CD8-positive, alpha-beta memory T cell (primary cell): ENCODE measurements around the gene OR10V1. TPM values are rescaled to one million over a fixed set of nuclear protein-coding genes. Genes with fewer than 3 reads are reported as not detected.

Source experiments
- CTCF ChIA-PET: fragments of 350-600 bp; sonication (Branson Sonifier 250); formaldehyde crosslinking; loops from one replicate; lab custom pipeline; 2021; ENCODE audit warnings: antibody characterized with exemption; lab: Charles Lee
- POLR2A ChIA-PET: fragments of 350-600 bp; sonication (Branson Sonifier 250); formaldehyde crosslinking; loops from one replicate; lab custom pipeline; 2021; ENCODE audit warnings: antibody characterized with exemption; lab: Charles Lee
- DNase-seq, 5 donors: peaks; one replicate each; pipeline versions ENCODE4 v3.0.0 to v3.0.0-alpha.2; 2020 to 2022; ENCODE audit warnings: mixed read lengths in 1 of 5
- H3K27ac ChIP-seq: one replicate; pipeline ENCODE4 v1.7.0; 2013; ENCODE audit warnings: low read depth, mild to moderate bottlenecking, low read length, moderate library complexity
- H3K27me3 ChIP-seq: 2 replicates; pipeline ENCODE4 v1.7.0; 2013; ENCODE audit warnings: low read length, mild to moderate bottlenecking; ENCODE audit not compliant: insufficient read depth, poor library complexity, severe bottlenecking
- H3K36me3 ChIP-seq: 2 replicates; pipeline ENCODE4 v1.7.0; 2013; ENCODE audit warnings: mild to moderate bottlenecking, low read length, moderate library complexity; ENCODE audit not compliant: insufficient read depth
- H3K4me1 ChIP-seq: 2 replicates; pipeline ENCODE4 v1.7.0; 2013; ENCODE audit warnings: mild to moderate bottlenecking, low read length, moderate library complexity; ENCODE audit not compliant: insufficient read depth
- H3K4me3 ChIP-seq: 2 replicates; pipeline ENCODE4 v1.7.0; 2013; ENCODE audit warnings: mild to moderate bottlenecking, low read length
- H3K9me3 ChIP-seq: 2 replicates; pipeline ENCODE4 v1.7.0; 2013; ENCODE audit warnings: mild to moderate bottlenecking, low read length
- H3K27ac Mint-ChIP-seq, 8 donors: one replicate each; pipeline ENCODE4 v1.8.0; 2020 to 2021; ENCODE audit warnings: mixed read lengths in 8 of 8, mild to moderate bottlenecking in 6 of 8, inconsistent platforms in 3 of 8, moderate library complexity in 3 of 8
- H3K27me3 Mint-ChIP-seq, 2 donors: one replicate each; pipeline ENCODE4 v1.8.0; 2020 to 2021; ENCODE audit warnings: mixed read lengths in 2 of 2, mild to moderate bottlenecking in 1 of 2, moderate library complexity in 1 of 2
- H3K36me3 Mint-ChIP-seq, 3 donors: one replicate each; pipeline ENCODE4 v1.8.0; 2020 to 2021; ENCODE audit warnings: mixed read lengths in 3 of 3, inconsistent platforms in 1 of 3, mild to moderate bottlenecking in 1 of 3
- H3K4me1 Mint-ChIP-seq, 3 donors: one replicate each; pipeline ENCODE4 v1.8.0; 2020 to 2021; ENCODE audit warnings: mixed read lengths in 3 of 3, inconsistent platforms in 1 of 3, mild to moderate bottlenecking in 1 of 3
- H3K4me3 Mint-ChIP-seq, 7 donors: one replicate each; pipeline ENCODE4 v1.8.0; 2020 to 2021; ENCODE audit warnings: mixed read lengths in 7 of 7, mild to moderate bottlenecking in 6 of 7, moderate library complexity in 4 of 7, inconsistent platforms in 2 of 7
- H3K9me3 Mint-ChIP-seq, 5 donors: one replicate each; pipeline ENCODE4 v1.8.0; 2020 to 2022; ENCODE audit warnings: mixed read lengths in 5 of 5, mild to moderate bottlenecking in 3 of 5, moderate library complexity in 2 of 5, inconsistent platforms in 1 of 5
- polyA plus RNA-seq: library from polyadenylated mRNA; unstranded; fragments of 300-500 nt; fragmentation: Illumina TruSeq; gene quantifications from one replicate; pipeline ENCODE4 v1.2.3, GENCODE V29; 2021
- total RNA-seq, 2 experiments: library from RNA; stranded (reverse); gene quantifications; one replicate each; pipeline ENCODE4 v1.2.3, GENCODE V29; 2021

The OR10V1 gene
- total and polyA plus RNA-seq, 3 experiments from 2014 or later = not detected

DNA sequence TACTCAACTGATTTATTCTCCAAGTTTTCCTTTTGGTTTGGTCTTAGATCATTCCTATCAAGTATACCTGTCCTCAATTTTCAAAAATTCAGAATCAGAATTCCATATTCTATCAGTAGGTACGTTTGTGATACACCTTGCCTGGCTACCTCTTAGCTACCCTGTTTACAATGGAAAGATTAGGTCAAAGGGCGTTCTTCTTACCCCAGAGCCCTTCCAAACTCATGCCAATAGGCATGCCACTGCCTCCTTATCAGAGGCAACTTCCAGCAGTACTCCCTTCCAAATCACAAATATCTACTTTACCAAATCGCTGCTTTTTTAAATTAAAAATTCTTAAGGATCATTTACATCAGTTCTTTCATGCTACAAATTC is 45.8 kb downstream of the OR10V1 start:
- H3K27me3 Mint-ChIP-seq = no peaks in the 10 kb centered on the region
- CTCF ChIA-PET = interaction anchor here (1.3 kb wide), 1 partner anchor 25 kb away, joined by 4 read pairs; no protein-coding TSS in a partner anchor
- H3K4me1 Mint-ChIP-seq = peaks cover 42 to 65% (median 55%) of the 10 kb centered on the region in 3 donors

DNA sequence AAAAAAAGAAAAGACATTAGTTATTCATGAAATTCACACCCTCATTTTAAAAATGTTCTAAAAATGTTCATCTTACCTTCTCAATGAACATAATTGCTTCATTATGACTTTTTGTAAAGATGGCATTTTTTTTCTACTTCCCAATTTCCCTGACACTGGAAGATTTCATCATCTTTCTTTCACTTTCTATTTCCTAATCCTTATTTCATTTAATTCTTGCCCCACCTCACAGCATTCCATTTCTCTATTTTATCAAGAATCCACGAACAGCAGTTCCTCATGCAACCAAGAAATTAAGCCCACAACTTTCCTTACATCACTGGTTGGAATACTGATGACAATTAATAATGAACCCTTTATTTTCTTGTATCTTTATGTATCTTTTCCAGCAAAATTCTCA is 46.7 kb downstream of the OR10V1 start:
- Histone ChIP-seq H3K4me1 (peaks cover 23% of the 10 kb centered on the region), H3K27me3 (no peaks in the 10 kb centered on the region), H3K4me3 (no peak overlapping the region), H3K9me3 (no peaks in the 10 kb centered on the region), H3K27ac (no peak overlapping the region), H3K36me3 (peaks cover 19% of the 10 kb centered on the region)
- CTCF ChIA-PET = no interaction called here
- peaks cover 5 to 62% (median 7%) of the 10 kb centered on the region in 3 donors for H3K36me3 Mint-ChIP-seq
- H3K27ac Mint-ChIP-seq = peak overlapping the region in 7 of 8 donors; percentile 14 to 100 (median 92)
- no peaks in the 10 kb centered on the region for H3K27me3 Mint-ChIP-seq
- no peaks in the 10 kb centered on the region for H3K9me3 Mint-ChIP-seq
- POLR2A ChIA-PET = interaction anchor here (0.9 kb wide), 1 partner anchor 51 kb away, joined by 3 read pairs; no protein-coding TSS in a partner anchor
- DNase-seq = no peak
- H3K4me1 Mint-ChIP-seq = peaks cover 45 to 68% (median 55%) of the 10 kb centered on the region in 3 donors
- H3K4me3 Mint-ChIP-seq = peak overlapping the region; percentile 4 to 99 (median 94)

More for the DNA sequence above, 45.8 kb downstream of the OR10V1 start:
- no peak for DNase-seq
- Histone ChIP-seq H3K4me3 (peak overlapping the region; percentile 73), H3K36me3 (peaks cover 15% of the 10 kb centered on the region), H3K9me3 (no peaks in the 10 kb centered on the region), H3K4me1 (peaks cover 23% of the 10 kb centered on the region), H3K27me3 (no peaks in the 10 kb centered on the region), H3K27ac (peak overlapping the region; percentile 97)
- Mint-ChIP-seq H3K4me3 (peak overlapping the region; percentile 86 to 99 (median 96)), H3K27ac (peak overlapping the region; percentile 87 to 100 (median 94)), H3K9me3 (no peaks in the 10 kb centered on the region), H3K36me3 (peaks cover 5 to 57% (median 7%) of the 10 kb centered on the region in 3 donors)
- POLR2A ChIA-PET = interaction anchor here (2.7 kb wide), 1 partner anchor 51 kb away, joined by 59 read pairs; the partner anchor contains the start of gene OSBP

Other genes starting within 250 kb of the OR10V1 start
- gene OR4D10, start 240.5 kb downstream of the OR10V1 start, total RNA-seq = not detected
- not detected for gene OR4D10, start 240.5 kb downstream of the OR10V1 start, polyA plus RNA-seq
- gene OR4D11, start 210.3 kb downstream of the OR10V1 start, total RNA-seq = not detected
- gene OR4D11, start 210.3 kb downstream of the OR10V1 start, polyA plus RNA-seq = not detected
- gene OR4D9, start 202.3 kb downstream of the OR10V1 start, total RNA-seq = not detected
- not detected for gene OR4D9, start 202.3 kb downstream of the OR10V1 start, polyA plus RNA-seq
- 10 to 100 TPM; 37.8 to 38.4 TPM for gene OSBP, start 98.1 kb downstream of the OR10V1 start, total RNA-seq
- 32.3 TPM for gene OSBP, start 98.1 kb downstream of the OR10V1 start, polyA plus RNA-seq
- gene PATL1, start 44.8 kb downstream of the OR10V1 start, total RNA-seq = 10 to 100 TPM; 61.3 to 65.8 TPM
- 7.5 TPM for gene PATL1, start 44.8 kb downstream of the OR10V1 start, polyA plus RNA-seq
- gene STX3, start 41.5 kb upstream of the OR10V1 start, total RNA-seq = 1 to 10 TPM; 5.5 to 6.7 TPM
- gene STX3, start 41.5 kb upstream of the OR10V1 start, polyA plus RNA-seq = 6.8 TPM
- 10 to 100 TPM; 83.5 to 84.5 TPM for gene MRPL16, start 96.9 kb upstream of the OR10V1 start, total RNA-seq
- gene MRPL16, start 96.9 kb upstream of the OR10V1 start, polyA plus RNA-seq = 75.0 TPM
- gene CBLIF, start 131.7 kb upstream of the OR10V1 start, total RNA-seq = not detected
- gene CBLIF, start 131.7 kb upstream of the OR10V1 start, polyA plus RNA-seq = not detected
- not detected for gene TCN1, start 152.6 kb upstream of the OR10V1 start, total RNA-seq
- gene TCN1, start 152.6 kb upstream of the OR10V1 start, polyA plus RNA-seq = not detected
- gene OOSP3, start 164.9 kb upstream of the OR10V1 start, total RNA-seq = not detected
- gene OOSP3, start 164.9 kb upstream of the OR10V1 start, polyA plus RNA-seq = not detected
- gene OOSP1, start 224.6 kb upstream of the OR10V1 start, total RNA-seq = under 1 TPM in 1 of 2 experiments, not detected in 1; 0.28 TPM
- gene OOSP1, start 224.6 kb upstream of the OR10V1 start, polyA plus RNA-seq = not detected